K562 (cell line): Measurements from ENCODE around the gene AIF1. TPM values are rescaled to one million over a fixed set of nuclear protein-coding genes. Genes with fewer than 3 reads are reported as not detected.

Experiments
- ATF1 ChIP-seq, 2 experiments: fragments of 450-650 bp in 1 of 2; IDR thresholded peaks; 2 replicates each; pipeline ENCODE4 v1.6.1; 2016; ENCODE audit warnings: missing compliant biosample characterization in 1 of 2, missing genetic modification characterization in 1 of 2
- ATF4 ChIP-seq: fragments of 450-650 bp; formaldehyde crosslinking; IDR thresholded peaks from 2 replicates; pipeline ENCODE4 v1.4.0; 2022; ENCODE audit warnings: mild to moderate bottlenecking, moderate library complexity
- BCL6 ChIP-seq: fragments of 250-450 bp; sonication (Bioruptor Pico); IDR thresholded peaks from 2 replicates; pipeline ENCODE4 v1.4.0; 2020
- BHLHE40 ChIP-seq: IDR thresholded peaks from 2 replicates; pipeline ENCODE4 v1.6.1; 2011; ENCODE audit warnings: low read length, improper control_type of control experiment
- CTCF ChIP-seq, 3 experiments: IDR thresholded peaks in 2 of 3; conservative IDR thresholded peaks in 1 of 3; 2 replicates each; pipeline ENCODE4 v1.5.1; 2011 to 2012; ENCODE audit warnings: low read length in 3 of 3, mild to moderate bottlenecking in 3 of 3, control low read depth in 2 of 3, improper control_type of control experiment in 1 of 3, inconsistent platforms in 1 of 3, low read depth in 1 of 3, mixed read lengths in 1 of 3, moderate library complexity in 1 of 3; ENCODE audit not compliant: insufficient read depth in 2 of 3
- E2F1 ChIP-seq: sonication (generic); formaldehyde crosslinking; IDR thresholded peaks from 2 replicates; pipeline ENCODE4 v1.8.1; 2023; ENCODE audit warnings: mild to moderate bottlenecking, missing genetic modification reagents, moderate library complexity
- ELF2 ChIP-seq: fragments of 250-450 bp; sonication (Bioruptor Pico); IDR thresholded peaks from 2 replicates; pipeline ENCODE4 v1.5.0; 2021; ENCODE audit warnings: mild to moderate bottlenecking
- EWSR1 ChIP-seq: fragments of 450-650 bp; IDR thresholded peaks from 2 replicates; pipeline ENCODE4 v1.6.1; 2018; ENCODE audit warnings: borderline replicate concordance, mild to moderate bottlenecking, low read depth, moderate library complexity; ENCODE audit not compliant: partially characterized antibody
- FOXM1 ChIP-seq, 2 experiments: fragments of 450-650 bp in 1 of 2; sonication (generic) in 1 of 2; formaldehyde crosslinking in 1 of 2; IDR thresholded peaks; 2 replicates each; pipeline versions ENCODE4 v1.6.1 to v1.9.0; 2017 to 2022; ENCODE audit warnings: low read depth in 2 of 2, mild to moderate bottlenecking in 2 of 2, missing genetic modification reagents in 1 of 2, moderate library complexity in 1 of 2
- HMG20A ChIP-seq: fragments of 450-650 bp; formaldehyde crosslinking; conservative IDR thresholded peaks from 2 replicates; pipeline ENCODE4 v1.4.0; 2020; ENCODE audit warnings: mild to moderate bottlenecking, mixed read lengths
- KAT2B ChIP-seq: IDR thresholded peaks from one replicate; pipeline ENCODE4 v1.6.1; 2012; ENCODE audit warnings: low read depth, mild to moderate bottlenecking, control low read depth, inconsistent platforms, low read length, moderate library complexity
- MBD2 ChIP-seq: sonication (generic); IDR thresholded peaks from 2 replicates; pipeline ENCODE4 v1.6.1; 2016; ENCODE audit warnings: low read depth, borderline replicate concordance
- MTA1 ChIP-seq: fragments of 450-650 bp; IDR thresholded peaks from 2 replicates; pipeline ENCODE4 v1.6.1; 2017; ENCODE audit warnings: borderline replicate concordance
- NBN ChIP-seq: fragments of 450-650 bp; IDR thresholded peaks from 2 replicates; pipeline ENCODE4 v1.6.1; 2016; ENCODE audit warnings: low read depth, mild to moderate bottlenecking
- NCOA2 ChIP-seq, 2 experiments: fragments of 450-650 bp; IDR thresholded peaks; 2 replicates each; pipeline ENCODE4 v1.6.1; 2018; ENCODE audit warnings: mild to moderate bottlenecking in 2 of 2, moderate library complexity in 1 of 2; ENCODE audit not compliant: partially characterized antibody in 2 of 2
- NRF1 ChIP-seq, 2 experiments: fragments of 450-650 bp; IDR thresholded peaks in 1 of 2; conservative IDR thresholded peaks in 1 of 2; 2 replicates each; pipeline ENCODE4 v1.6.1; 2014; ENCODE audit warnings: mild to moderate bottlenecking in 2 of 2
- RB1 ChIP-seq: fragments of 450-650 bp; IDR thresholded peaks from 2 replicates; pipeline ENCODE4 v1.6.1; 2017; ENCODE audit warnings: low read depth, mild to moderate bottlenecking
- SMAD2 ChIP-seq: fragments of 150-350 bp; IDR thresholded peaks from 2 replicates; pipeline ENCODE4 v1.6.1; 2014; ENCODE audit warnings: low read depth, mild to moderate bottlenecking, low read length
- TAF1 ChIP-seq: IDR thresholded peaks from 2 replicates; pipeline ENCODE4 v1.6.1; 2011; ENCODE audit warnings: mild to moderate bottlenecking, low read length, moderate library complexity; ENCODE audit not compliant: insufficient read depth, control insufficient read depth, severe bottlenecking; ENCODE audit errors: extremely low read depth
- THRB ChIP-seq: fragments of 450-650 bp; formaldehyde crosslinking; conservative IDR thresholded peaks from 2 replicates; pipeline ENCODE4 v1.4.0; 2022; ENCODE audit warnings: mild to moderate bottlenecking, missing genetic modification characterization
- ZNF511 ChIP-seq: sonication (generic); formaldehyde crosslinking; IDR thresholded peaks from 2 replicates; pipeline ENCODE4 v1.8.0; 2022; ENCODE audit warnings: mild to moderate bottlenecking, missing genetic modification reagents
- polyA plus RNA-seq, 8 experiments: library from polyadenylated mRNA; depleted of rRNA in 4 of 8; stranded (reverse) in 5 of 8; unstranded in 3 of 8; fragments of >200 nt; fragmentation: Nextera tagmentation in 2 of 8; fragmentation: Illumina TruSeq in 1 of 8; extraction: Ambion mirVana in 2 of 8; extraction: Trizol in 1 of 8; gene quantifications; 2 replicates each; pipeline versions ENCODE4 v1.2.1 to v1.2.3, GENCODE V29; 2011 to 2014; ENCODE audit warnings: inconsistent platforms in 1 of 8, missing spikeins in 1 of 8
- total RNA-seq, 7 experiments: library from RNA; depleted of rRNA in 6 of 7; stranded (reverse); fragments of >200 nt in 6 of 7; fragmentation: Illumina TruSeq in 2 of 7; extraction: Trizol in 2 of 7; gene quantifications; 2 replicates each; pipeline versions ENCODE4 v1.2.1 to v1.2.3, GENCODE V29; 2011 to 2021; ENCODE audit warnings: low replicate concordance in 1 of 7

AIF1 gene
- total and polyA plus RNA-seq, 9 of the 15 experiments (the other 6 are each of a cell fraction or from before 2014, with no cell fraction given), result 9.4 to 33.4 (median 19.4) TPM

GRCh38 chr6:31619805-31620585, 5.0 kb downstream of the AIF1 start (continued):
- peak; percentile 81 for TF ChIP-seq ATF1 (CRISPR knock-in tag; IDR thresholded peaks at IDR 0.05)
- TF ChIP-seq ATF1 (tag; IDR thresholded peaks at IDR 0.05), result peak; percentile 98
- 0 out of 2 replicates have a peak, but pooled peaks have one; percentile 8 for TF ChIP-seq HMG20A (CRISPR knock-in tag)
- TF ChIP-seq THRB, result peak; percentile 97
- no peak for TF ChIP-seq NCOA2 (IDR thresholded peaks at IDR 0.05; ENCODE audit: partially characterized antibody in 2 of 2)
- TF ChIP-seq NRF1 (conservative IDR thresholded peaks at IDR 0.05 in 1 of 2, IDR thresholded peaks at IDR 0.05 in 1 of 2), result peak; percentile 91 to 92
- TF ChIP-seq MBD2, result peak; percentile 76
- TF ChIP-seq CTCF (IDR thresholded peaks at IDR 0.05 in 2 of 3, conservative IDR thresholded peaks at IDR 0.05 in 1 of 3; ENCODE audit: insufficient read depth in 2 of 3, low read depth in 1 of 3, low read length in 3 of 3), result no peak; a peak in 1 of 6 replicates
- peak; percentile 72 for TF ChIP-seq TAF1
- no peak for TF ChIP-seq BCL6 (CRISPR knock-in tag)
- no peak for TF ChIP-seq EWSR1
- TF ChIP-seq ZNF511 (CRISPR knock-in tag), result peak; percentile 67; the same call in 1 of the 2 replicates
- TF ChIP-seq NBN, result peak; percentile 94
- peak; percentile 79; the same call in 1 of the 2 replicates for TF ChIP-seq RB1
- TF ChIP-seq ATF4 (CRISPR knock-in tag), result peak; percentile 91
- TF ChIP-seq SMAD2, result no peak
- peak; percentile 92 for TF ChIP-seq FOXM1 (IDR thresholded peaks at IDR 0.05; ENCODE audit: low read depth)
- peak; percentile 33; the same call in 1 of the 2 replicates for TF ChIP-seq FOXM1 (CRISPR knock-in tag; IDR thresholded peaks at IDR 0.05; ENCODE audit: low read depth)
- TF ChIP-seq ELF2 (CRISPR knock-in tag), result no peak
- no peak for TF ChIP-seq KAT2B
- TF ChIP-seq E2F1 (CRISPR knock-in tag), result peak; percentile 97
- TF ChIP-seq MTA1, result peak; percentile 98
- peak; percentile 37; the same call in 1 of the 2 replicates for TF ChIP-seq BHLHE40
